GM15510 (cell line): ENCODE results near the gene AKNAD1.

ENCODE experiments used
- POLR2A ChIP-seq: IDR thresholded peaks from 3 replicates; pipeline ENCODE4 v1.6.1; 2011; ENCODE audit warnings: borderline replicate concordance; ENCODE audit not compliant: insufficient read length; ENCODE audit errors: extremely low read depth

AKNAD1 gene

GRCh38 chr1:108847494-108847893 lies 9.4 kb downstream of the AKNAD1 start:
- TF ChIP-seq POLR2A = no peak

DNA sequence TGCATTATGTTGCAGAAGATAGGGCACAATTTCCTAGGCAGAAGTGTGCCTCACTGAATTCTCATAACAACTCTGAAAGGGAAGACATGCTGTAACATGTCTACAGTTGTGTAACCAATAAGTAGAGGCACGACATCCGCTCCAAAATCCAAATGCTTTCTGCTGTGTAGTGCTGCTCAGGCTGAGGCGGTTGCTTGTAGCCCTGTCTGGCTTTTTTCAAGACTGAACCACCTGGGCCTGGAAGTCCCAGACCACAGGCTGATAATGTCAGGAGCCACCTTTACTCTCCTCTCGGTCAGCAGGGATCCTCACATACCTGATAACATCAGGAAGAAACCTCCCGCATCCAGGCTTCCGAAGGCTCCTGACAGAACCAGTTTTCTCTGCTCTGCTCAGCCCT lies 10.9 kb downstream of the AKNAD1 start:
- TF ChIP-seq POLR2A = no peak

DNA sequence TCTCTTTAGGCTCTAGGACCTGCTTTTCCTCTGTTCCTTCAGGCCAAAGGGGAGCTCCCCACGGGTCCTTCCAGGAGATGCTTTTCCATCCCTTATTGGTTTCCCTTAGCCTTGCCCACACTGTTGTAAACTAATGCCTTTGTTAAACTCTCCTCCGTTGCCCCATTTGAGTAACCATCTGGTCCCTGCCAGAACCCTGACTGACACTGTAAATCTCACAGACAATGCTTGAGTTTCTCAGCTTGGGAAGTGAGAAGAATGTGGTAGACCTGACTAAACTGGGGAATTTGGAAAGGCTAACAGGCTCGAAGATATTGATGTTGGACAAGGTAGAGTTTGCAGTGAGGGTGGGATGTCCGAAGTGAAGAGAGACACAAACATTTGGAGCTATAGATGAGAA lies 11.4 kb downstream of the AKNAD1 start:
- TF ChIP-seq POLR2A = no peak

DNA sequence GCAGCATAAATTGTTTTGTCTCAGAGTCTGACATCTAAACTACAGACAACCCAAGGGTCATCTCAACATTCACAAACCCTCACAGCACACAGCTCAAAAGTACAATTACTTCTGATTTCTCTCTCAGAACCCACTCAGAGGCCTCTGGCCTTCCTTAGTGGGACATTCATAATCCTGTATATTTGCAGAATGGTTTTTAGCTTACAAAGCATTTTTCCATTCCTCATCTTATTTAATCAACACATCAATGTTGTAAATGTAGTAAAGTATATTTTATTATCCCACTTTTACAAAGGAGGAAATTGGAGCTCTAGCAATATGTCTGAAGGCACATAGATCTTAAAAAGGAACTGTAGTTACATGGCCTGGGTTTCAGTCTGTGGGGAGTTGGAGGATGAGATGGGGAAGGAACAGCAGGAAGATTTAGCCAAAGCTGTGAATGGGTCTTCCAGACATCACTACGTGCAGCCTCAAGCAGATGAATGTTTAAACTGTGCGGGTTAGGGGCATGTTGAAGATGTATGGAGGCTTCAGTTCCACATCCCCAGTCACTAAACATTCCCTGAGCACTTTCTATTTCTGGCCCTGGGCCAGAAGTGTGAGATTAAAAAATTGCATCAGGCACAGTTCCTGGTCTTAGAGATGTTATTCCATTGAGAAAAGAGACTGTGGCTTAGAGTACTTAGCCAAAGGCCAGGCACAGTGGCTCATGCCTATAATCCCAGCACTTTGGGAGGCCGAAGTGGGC lies 13.3 kb downstream of the AKNAD1 start:
- TF ChIP-seq POLR2A = no peak

DNA sequence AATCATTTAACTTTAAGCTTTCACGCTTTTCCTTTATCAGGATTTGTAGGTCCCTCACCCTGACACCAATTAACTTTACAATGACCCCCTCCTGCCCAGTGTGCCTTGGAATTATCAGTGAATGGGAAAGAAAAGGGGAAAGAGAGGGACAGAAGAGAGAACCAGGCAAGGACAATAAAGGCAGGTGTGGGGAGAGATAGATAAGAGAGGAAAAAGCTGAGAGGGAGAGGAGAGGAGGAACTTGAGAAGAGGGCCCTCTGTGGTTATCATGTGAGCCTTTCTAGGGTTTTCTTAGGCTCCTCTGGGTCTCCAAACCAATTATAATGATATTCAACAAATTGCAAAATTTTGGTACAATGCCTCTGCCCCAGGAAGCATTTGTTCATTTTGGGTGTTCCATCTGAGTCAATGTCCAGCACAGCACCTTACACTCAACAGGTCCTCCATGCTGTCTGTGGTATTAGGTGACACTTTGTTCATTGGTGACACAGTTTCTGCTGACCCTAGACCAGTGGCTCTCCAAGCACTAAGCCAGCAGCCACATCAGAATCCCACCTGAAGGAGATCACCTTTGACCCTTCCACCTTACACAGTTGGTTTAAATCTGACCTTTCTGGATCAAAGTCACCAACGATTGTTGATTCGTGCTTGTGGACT lies 14.2 kb downstream of the AKNAD1 start:
- no peak for TF ChIP-seq POLR2A

- TF ChIP-seq POLR2A = no peak
Measured at GRCh38 chr1:108841703-108842102, 15.2 kb downstream of the AKNAD1 start.

- TF ChIP-seq POLR2A = no peak
Measured at GRCh38 chr1:108832929-108833328, 24.0 kb downstream of the AKNAD1 start.

- TF ChIP-seq POLR2A = no peak
Measured at GRCh38 chr1:108831225-108831624, 25.7 kb downstream of the AKNAD1 start.

GRCh38 chr1:108830119-108831008 lies 26.5 kb downstream of the AKNAD1 start:
- TF ChIP-seq POLR2A = no peak

GRCh38 chr1:108829498-108829916 lies 27.4 kb downstream of the AKNAD1 start:
- TF ChIP-seq POLR2A = no peak

DNA sequence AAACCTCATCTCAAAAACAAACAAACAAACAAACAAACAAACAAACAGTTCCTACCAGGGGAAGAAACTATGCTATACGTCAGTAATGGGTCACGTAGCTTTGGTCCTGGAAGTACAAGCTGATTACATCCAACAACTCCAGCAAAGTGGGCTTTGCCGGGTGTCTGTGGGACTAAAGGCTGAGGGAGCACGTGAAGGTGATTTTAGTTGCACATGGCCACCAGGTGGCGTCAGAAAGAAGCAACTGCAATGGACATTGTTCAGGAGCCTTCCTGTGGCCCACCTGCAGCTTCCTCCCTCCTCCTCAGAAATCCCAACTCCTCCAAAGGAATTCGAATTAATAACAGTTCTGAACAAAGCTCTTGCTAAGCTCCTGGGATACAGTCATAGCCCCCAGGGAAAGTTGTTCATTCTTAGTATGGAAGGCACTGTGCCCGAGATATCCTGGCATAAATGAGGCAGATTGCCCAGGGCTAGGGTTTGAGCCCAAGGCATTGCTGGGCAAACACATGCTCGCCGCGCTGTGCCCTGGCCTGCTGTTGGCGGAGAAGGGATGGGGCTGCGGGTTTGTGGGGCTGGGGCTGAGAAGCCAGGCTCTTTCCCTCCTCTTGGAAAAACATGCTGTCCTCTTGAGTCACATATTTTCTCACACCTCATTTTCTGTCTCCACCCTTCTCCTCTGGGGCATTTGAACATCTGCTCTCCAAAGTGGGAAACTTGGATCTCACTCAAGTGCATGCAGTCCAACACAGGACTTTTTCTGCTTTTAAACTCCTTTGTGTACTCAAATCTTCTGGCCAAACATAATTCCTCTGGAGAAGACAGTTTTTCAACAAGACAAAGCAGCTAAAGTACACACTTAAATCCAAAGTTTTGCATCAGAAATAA lies 28.6 kb downstream of the AKNAD1 start:
- no peak for TF ChIP-seq POLR2A

GRCh38 chr1:108826081-108826635 lies 30.7 kb downstream of the AKNAD1 start:
- no peak for TF ChIP-seq POLR2A

DNA sequence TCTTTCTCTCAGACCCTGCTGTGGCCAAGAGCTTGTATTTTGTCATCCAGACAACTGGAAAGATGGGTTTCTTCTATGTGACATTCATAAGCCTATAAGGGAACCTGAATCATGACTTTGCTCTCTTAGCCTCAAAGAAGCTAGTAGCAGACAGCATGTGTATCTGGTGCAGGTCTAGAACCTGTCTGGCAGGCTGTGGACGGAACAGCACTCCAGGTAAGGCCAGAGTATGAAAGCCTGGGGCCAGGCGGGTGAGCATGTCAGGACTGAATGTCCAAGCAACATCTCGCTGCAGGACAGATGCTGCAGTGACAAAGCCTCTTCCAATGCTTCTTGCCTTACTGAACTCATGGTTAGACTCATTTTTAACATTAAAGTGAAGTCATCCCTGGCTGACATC lies 32.8 kb downstream of the AKNAD1 start:
- no peak for TF ChIP-seq POLR2A

GRCh38 chr1:108823632-108824031 lies 33.3 kb downstream of the AKNAD1 start:
- no peak for TF ChIP-seq POLR2A
